PC-9 (cell line): ENCODE data around the gene TTF2.

Experiments
- CTCF ChIP-seq: fragments of 200-600 bp; sonication (generic); conservative IDR thresholded peaks from 2 replicates; pipeline ENCODE4 v1.6.1; 2017; ENCODE audit warnings: mixed run types, antibody characterized with exemption, mild to moderate bottlenecking, moderate library complexity
- EZH2 ChIP-seq: fragments of 200-600 bp; sonication (generic); IDR thresholded peaks from 2 replicates; pipeline ENCODE4 v1.8.0; 2017; ENCODE audit warnings: antibody characterized with exemption, low read depth

GRCh38 chr1:117106478-117106877 lies 46.4 kb downstream of the TTF2 start:
- TF ChIP-seq CTCF (no peak), EZH2 (no peak)
